Left ventricle myocardium superior (tissue), 1 donor: ENCODE results near the gene ECE2. TPM values are rescaled to one million over a fixed set of nuclear protein-coding genes. Genes with fewer than 3 reads are reported as not detected.
"Not testable (repeated sequence)": the region's sequence is repeated elsewhere in the genome, so short reads cannot be mapped to it uniquely, and the experiment has no call there.

Experiments
- ATAC-seq: fragments of 200-7000 bp; cut with Tn5 transposase; one replicate; pipeline ENCODE4 v1.9.1; 2020; ENCODE audit warnings: mild to moderate bottlenecking, moderate library complexity
- DNase-seq: peaks from one replicate; pipeline ENCODE4 v3.0.0-alpha.2; 2020
- intact Hi-C: fragments of 100-400 bp; cut with micrococcal nuclease; formaldehyde crosslinking; loops from one replicate; pipeline ENCODE4 v1.11.0; 2022
- microRNA-seq: library from miRNA; unstranded; fragments of <30 nt; microRNA quantifications from one replicate; pipeline ENCODE4 v1.2.0, GENCODE V29; 2020; ENCODE audit warnings: borderline number of aligned reads
- total RNA-seq: library from RNA; stranded (reverse); fragmentation: NEBNext Ultra II Directional; extraction: Animal tissue kit (Norgen Biotek cat#: 25700); gene quantifications from one replicate; pipeline ENCODE4 v1.2.1, GENCODE V29; 2021
- donor health status: DM: no; HTN: yes; CAD: no; lungs with severe emphysema.

The ECE2 gene
- total RNA-seq, 1 donor from 2014 or later, result not detected

DNA sequence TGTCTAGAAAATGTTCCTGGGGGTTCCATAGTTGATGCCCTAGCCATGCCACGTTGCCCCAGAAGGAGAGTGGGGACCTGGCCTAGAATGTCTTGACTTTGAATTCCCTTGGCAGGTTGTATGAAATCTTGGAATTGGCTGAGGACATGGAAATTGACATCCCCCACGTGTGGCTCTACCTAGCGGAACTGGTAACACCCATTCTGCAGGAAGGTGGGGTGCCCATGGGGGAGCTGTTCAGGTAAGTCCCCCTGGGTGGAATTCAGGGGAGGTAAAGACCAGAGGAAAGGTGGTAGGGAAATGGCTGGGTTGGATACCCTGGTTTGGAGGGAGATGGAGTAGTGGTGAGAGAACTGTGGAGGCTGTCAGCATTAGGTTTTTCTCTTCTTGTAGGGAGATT lies 52.7 kb downstream of the ECE2 start:
- intact Hi-C loops, result no loop called here
- DNase-seq, result no peak
- ATAC-seq, result no peak

DNA sequence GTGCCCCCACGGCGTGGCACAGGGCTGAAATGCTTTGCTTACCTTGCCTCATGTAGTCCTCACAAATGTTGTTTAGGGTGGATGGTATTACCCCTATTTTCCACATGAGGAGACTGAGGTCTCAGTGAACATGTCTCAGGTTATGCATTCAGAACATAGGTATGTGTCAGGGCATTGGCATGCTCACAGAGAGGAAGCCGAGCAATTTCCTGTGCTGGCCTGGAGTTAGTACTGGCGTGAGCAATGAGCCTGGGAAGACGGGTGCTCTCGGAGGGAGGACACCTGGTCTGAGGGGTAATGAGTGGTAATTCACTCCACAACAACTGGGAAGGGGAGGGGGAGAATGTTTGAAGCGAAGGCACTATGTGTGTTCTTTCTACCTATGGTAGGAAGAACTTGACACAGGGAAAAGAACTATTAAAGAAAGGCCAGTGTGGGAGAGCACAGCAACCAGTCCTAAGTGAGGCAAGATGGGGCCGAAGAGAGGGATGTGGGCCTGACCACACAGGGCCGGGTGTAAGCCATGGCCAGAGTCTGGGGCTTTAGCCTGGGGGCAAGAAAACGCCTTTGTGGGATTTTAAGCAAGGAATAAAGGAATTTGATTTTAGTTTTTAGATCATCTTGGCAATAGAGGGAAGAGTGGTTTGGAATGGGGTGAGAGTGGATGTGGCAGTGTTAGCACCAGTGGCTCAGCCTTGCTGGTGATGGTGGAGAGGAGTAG lies 56.7 kb downstream of the ECE2 start:
- ATAC-seq, result no peak
- intact Hi-C loops, result no loop called here
- DNase-seq, result no peak

DNA sequence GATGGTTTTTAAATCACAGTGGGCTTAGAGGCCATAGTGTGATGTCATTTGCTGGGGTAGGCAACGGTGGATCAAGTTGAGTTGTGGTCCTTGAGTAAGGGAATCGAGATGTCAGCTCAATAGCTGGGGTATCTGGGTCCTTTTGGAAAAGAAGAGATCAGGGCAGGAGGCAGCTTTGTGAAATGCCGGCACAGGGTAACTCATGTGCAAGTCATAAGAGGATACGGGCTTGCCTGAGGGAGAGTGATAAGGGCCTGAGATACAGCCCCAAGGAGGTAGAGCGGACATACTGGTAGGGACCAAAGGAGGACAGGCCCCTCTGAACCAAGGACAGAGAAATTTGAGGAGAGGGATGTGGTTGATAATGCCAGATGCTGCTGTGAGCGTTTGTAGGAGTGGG lies 57.4 kb downstream of the ECE2 start:
- DNase-seq (no peak), ATAC-seq (no peak)
- intact Hi-C loops, result no loop called here

DNA sequence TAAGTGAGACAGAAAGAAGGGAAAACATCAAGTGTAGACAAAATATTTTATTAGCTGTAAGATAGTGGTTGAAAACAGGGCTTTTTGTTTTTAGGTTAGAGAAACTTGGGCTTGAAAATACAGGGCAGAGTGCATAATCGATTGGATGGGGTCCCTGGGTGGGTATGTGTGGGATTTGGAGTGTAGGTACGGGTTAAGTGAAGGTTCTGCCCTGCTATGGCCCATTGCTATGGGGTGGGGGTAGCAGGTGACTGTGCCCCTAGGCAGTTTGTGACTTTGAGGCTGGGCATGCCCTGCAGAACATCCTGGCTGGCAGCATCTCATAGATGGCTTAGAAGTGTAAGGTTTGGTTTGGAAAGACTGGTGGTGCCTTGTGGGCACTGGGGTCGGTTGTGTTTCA lies 57.9 kb downstream of the ECE2 start:
- ATAC-seq, result no peak
- no peak for DNase-seq
- intact Hi-C loops, result no loop called here

DNA sequence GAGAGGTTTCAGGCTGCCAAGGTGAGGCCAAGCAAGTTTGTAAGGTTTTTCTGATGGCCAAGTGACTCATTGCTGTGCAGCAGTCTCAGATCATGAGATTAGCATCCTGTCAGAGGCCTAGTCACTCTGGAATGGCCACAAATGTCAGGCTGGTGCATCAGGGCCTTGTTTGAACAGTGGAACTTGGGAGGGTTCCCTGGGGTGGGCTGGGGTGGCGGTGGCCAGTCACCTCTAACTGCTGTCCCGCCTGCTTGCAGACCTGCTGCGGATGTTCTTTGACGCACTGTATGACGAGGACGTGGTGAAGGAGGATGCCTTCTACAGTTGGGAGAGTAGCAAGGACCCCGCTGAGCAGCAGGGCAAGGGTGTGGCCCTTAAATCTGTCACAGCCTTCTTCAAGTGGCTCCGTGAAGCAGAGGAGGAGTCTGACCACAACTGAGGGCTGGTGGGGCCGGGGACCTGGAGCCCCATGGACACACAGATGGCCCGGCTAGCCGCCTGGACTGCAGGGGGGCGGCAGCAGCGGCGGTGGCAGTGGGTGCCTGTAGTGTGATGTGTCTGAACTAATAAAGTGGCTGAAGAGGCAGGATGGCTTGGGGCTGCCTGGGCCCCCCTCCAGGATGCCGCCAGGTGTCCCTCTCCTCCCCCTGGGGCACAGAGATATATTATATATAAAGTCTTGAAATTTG lies 58.8 kb downstream of the ECE2 start:
- intact Hi-C loops, result no loop called here
- peak; percentile 35 for DNase-seq
- ATAC-seq, result no peak

DNA sequence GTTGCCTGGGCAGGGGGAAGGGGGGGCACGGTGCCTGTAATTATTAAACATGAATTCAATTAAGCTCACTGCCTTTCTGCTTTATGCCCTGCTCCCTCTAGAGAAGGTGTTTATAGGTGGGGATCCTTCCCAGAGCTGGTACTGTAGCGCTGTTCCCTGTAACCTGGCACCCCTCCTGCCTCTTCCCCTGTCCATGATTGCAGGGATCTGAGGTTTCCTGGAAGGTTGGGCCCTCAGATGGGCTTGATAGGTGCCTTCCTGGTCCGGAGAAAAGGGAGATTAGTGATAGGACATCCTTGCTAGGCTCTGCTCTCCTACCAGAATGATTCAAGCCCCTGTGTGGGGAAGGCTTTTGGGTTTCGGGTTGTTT lies 59.5 kb downstream of the ECE2 start:
- ATAC-seq (no peak), DNase-seq (no peak)
- intact Hi-C loops, result no loop called here

DNA sequence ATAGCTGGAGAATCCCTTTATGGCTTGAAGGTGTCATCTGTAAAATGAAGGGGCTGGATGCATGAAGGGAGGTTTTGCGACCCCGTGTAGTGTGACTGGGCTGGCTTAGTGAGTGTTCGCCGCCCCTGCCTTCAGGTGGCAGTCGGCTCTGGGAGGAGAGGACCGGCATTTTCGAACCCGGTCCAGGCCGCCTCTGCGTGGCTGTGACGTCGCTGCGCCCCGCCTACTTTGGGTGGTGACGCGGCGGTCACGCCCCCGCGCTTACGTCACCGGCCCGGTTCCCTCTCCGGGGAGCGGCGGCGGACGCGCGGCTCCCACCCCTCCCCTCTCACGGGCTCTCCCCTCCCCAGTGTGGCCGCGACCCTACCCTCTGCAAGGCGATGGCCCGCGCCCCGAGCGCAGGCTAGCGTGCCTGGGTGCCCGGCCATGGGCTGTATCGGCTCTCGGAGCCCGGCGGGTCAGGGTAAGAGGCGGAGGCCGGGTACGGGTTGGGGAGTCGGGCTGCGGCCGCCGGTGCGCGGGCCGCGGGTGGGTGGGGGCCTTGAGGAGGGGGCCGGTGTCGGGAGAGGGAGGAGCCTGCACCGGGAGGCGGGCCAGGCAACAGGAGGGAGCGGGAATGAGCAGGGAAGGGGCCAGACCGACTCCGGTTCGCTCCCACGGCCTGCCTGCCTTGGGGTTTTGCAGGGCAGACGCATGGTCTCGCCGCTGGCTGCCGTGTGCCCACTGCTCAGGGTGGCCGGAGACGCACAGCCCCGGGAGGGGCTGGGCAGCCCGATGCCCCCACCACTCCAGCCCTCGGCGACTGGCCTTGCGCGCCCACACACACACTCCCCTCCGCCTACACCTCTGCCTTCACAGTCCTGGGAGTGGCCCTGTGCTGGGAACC lies 60.1 kb downstream of the ECE2 start:
- intact Hi-C loops, result no loop called here
- peak; percentile 70 for ATAC-seq
- peak; percentile 94 for DNase-seq

DNA sequence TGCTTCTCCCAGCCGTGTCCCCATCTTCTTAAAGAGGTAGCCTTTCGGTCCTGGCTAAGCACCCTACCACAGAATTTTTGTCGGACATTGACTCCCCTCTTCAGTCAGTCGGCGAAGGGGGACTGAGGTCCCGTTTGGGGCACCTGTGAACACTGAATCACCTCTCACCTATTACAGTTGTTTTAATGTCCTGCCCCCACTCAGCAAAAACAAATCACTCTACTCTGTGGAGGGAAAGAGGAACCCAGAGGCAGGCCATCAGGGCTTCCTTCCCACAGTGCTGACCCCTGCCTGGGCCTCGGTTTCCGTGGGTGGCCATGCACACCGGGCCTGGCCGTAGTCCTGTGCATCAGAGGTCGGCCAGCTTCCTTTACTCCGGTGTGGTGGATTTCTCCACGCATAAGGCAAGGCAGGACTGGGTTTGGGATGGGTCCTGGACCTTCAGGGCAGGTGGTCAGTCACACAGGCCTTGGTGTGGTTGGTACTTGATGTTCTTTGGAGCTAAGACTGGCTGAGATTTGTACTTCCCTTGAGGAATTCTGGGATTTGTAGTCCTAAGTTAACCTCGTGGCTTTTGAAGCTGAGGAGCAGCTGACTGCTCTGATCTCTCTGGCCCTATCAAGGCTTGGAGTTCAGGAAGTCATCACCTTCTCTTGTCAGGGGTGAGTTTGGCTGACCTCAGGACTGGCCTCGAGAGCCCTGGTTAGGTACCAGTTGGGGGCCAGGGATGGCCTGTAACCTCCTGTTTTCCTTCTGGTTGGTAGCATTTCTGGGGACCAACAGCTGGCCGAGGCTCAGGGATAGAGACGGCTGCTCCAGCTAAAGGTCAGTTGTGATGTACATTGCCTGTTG lies 61.0 kb downstream of the ECE2 start:
- intact Hi-C loops, result no loop called here
- DNase-seq (peak; percentile 52), ATAC-seq (peak; percentile 53)

DNA sequence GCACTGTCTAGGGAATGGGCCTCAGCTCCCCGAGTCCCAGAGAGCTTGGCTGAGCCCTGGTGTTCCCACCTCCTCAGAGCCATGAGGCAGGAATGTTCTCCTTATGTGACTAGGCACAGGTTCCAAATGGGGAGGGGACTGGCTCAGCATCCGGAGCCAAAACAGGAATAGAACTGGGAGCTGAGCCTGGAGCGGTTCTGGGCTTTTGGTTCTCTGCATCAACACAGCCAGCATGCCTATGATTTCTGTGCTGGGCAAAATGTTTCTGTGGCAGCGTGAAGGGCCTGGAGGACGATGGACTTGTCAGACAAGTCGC lies 61.5 kb downstream of the ECE2 start, which contains the start of gene FAM131A:
Gene FAM131A, plus strand, starts transcription at position 202 of the 316 bp plus-strand sequence. Its CDS starts 31 bp downstream, at position 233.
- ATAC-seq, result peak; percentile 62
- intact Hi-C loops, result no loop called here
- peak; percentile 78 for DNase-seq

DNA sequence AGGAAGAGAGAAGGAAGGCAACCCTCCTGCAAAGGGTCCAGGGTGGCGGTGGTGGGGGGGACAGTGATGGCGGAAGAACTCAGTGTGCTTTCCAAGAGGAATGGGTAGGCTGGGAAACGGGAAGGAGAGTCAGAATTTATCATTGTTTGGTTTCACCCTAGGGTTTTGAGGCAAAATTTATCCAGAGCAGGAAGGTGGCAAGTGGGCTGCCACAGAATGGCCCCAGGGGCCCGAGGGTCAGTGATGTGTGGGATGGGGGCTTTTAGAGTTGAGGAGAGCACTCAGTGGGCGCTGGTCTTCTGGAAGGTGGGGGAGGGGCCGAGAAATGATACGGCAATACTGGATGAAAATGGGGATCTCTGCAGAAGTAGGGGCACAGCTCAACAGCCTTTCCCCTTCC lies 62.2 kb downstream of the ECE2 start:
- intact Hi-C loops, result no loop called here
- ATAC-seq (no peak), DNase-seq (no peak)

DNA sequence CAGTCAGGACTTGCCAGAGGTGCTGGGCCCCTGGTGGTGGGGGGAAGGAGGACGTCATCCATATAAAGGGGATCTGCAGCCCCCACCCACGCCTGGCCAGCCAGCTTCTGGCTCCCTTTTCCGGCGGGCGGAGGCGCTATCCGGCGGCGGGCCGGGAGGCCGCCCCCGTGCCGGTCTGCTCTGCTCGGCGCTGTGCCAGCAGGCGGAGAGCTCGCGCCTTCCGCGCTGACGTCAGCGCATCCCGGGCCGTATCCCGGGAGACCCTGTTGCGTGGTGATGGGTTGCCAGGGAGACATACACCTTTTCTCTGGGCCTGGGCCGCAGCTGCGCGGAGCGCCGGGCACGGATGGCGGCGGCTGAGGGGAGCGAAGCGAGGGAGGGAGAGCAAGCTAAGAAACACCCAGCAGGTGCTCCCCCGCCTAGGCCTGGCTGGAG lies 62.7 kb downstream of the ECE2 start:
- peak; percentile 36 for ATAC-seq
- intact Hi-C loops, result no loop called here
- peak; percentile 91 for DNase-seq

DNA sequence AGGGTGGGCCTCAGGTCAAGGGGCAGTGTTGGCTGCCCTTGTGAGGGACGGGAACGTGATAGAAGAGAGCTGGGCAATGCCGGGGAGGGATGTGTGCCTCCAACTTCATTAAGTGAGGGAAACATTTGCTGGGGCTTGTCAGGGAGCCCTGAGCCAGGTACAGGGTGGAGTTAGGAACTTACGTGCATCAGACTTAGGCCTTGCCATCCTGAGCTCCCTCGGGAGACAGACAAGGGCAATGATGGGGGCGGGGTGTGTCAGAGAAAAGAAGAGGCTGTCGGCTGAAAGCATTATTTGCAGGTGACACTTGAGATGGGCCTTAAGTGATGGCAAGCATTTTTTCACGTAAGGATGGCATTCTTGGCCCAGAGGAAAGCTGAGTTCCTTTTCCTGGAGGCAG lies 63.2 kb downstream of the ECE2 start:
- ATAC-seq, result no peak
- intact Hi-C loops, result no loop called here
- no peak for DNase-seq

DNA sequence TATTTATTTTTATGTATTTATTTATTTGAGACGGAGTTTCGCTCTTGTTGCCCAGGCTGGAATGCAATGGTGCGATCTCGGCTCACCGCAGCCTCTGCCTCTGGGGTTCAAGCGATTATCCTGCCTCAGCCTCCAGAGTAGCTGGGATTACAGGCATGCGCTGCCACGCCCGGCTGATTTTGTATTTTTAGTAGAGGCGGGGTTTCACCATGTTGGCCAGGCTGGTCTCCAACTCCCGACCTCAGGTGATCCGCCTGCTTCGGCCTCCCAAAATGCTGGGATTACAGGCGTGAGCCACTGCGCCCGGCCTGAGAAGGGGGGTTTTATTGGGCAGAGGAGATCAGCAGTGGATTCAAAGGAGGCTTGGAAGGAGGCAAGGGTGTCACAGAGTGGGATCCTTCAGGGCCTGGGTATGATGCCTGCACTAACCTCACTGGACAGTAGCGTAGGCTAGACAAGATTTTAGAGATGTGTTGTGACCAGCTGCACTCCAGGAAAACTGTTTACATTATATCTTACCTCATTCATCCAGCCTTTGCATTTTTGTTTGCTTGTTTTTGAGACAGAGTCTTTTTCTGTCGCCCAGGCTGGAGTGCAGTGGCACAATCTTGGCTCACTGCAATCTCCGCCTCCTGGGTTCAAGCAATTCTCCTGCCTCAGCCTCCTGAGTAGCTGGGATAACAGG lies 63.8 kb downstream of the ECE2 start:
- ATAC-seq, DNase-seq, intact Hi-C loops: not testable (repeated sequence)

DNA sequence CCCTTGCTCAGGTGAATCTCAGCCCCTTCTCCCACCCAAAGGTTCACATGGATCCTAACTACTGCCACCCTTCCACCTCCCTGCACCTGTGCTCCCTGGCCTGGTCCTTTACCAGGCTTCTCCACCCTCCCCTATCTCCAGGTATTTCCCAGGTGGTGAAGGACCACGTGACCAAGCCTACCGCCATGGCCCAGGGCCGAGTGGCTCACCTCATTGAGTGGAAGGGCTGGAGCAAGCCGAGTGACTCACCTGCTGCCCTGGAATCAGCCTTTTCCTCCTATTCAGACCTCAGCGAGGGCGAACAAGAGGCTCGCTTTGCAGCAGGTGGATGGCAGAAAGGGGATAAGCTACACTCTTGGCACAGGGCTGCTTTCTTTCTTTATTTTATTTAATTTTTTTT lies 66.1 kb downstream of the ECE2 start:
- DNase-seq (no peak), ATAC-seq (no peak)
- intact Hi-C loops, result no loop called here

Small RNA genes within 50 kb of the gene (microRNA-seq; reads per million reads assigned to microRNA genes)
- gene MIR1224, result not detected

Other genes with a start within 250 kb of the ECE2 start
- not detected for gene HTR3D, start 244.3 kb upstream of the ECE2 start, total RNA-seq
- gene HTR3C, start 223.0 kb upstream of the ECE2 start, total RNA-seq, result not detected
- not detected for gene HTR3E, start 179.0 kb upstream of the ECE2 start, total RNA-seq
- gene EIF2B5, start 140.7 kb upstream of the ECE2 start, total RNA-seq, result 33.1 TPM
- gene DVL3, start 120.6 kb upstream of the ECE2 start, total RNA-seq, result 76.8 TPM
- gene AP2M1, start 101.2 kb upstream of the ECE2 start, total RNA-seq, result 318 TPM
- gene ABCF3, start 89.8 kb upstream of the ECE2 start, total RNA-seq, result 75.6 TPM
- not detected for gene VWA5B2, start 46.4 kb upstream of the ECE2 start, total RNA-seq
- gene ALG3, start 27.1 kb upstream of the ECE2 start, total RNA-seq, result 18.5 TPM
- gene EEF1AKMT4, start 26.4 kb upstream of the ECE2 start, total RNA-seq, result 1.6 TPM
- gene CAMK2N2, start 14.5 kb upstream of the ECE2 start, total RNA-seq, result not detected
- 242 TPM for gene PSMD2, start 23.2 kb downstream of the ECE2 start, total RNA-seq
- 250 TPM for gene EIF4G1, start 38.6 kb downstream of the ECE2 start, total RNA-seq
- gene FAM131A, start 61.6 kb downstream of the ECE2 start, total RNA-seq, result 41.0 TPM
- 3.6 TPM for gene CLCN2, start 85.6 kb downstream of the ECE2 start, total RNA-seq
- 26.0 TPM for gene POLR2H, start 85.7 kb downstream of the ECE2 start, total RNA-seq
- gene THPO, start 102.2 kb downstream of the ECE2 start, total RNA-seq, result 0.37 TPM
- gene CHRD, start 104.0 kb downstream of the ECE2 start, total RNA-seq, result 4.6 TPM